SK-N-SH treated with all-trans-retinoic acid at 6 μM for 48 hours (cell line): ENCODE data around the gene RNH1.

Experiments used
- ATAC-seq: fragments of 200-7000 bp; cut with Tn5 transposase; 3 replicates; pipeline ENCODE4 v1.9.1; 2020; ENCODE audit warnings: mild to moderate bottlenecking, moderate library complexity
- ARNTL ChIP-seq: fragments of 450-650 bp; formaldehyde crosslinking; IDR thresholded peaks from 2 replicates; pipeline ENCODE4 v1.5.0; 2020; ENCODE audit warnings: low read depth, mild to moderate bottlenecking, moderate library complexity, borderline replicate concordance
- BACH2 ChIP-seq: fragments of 250-450 bp; sonication (Bioruptor Pico); IDR thresholded peaks from 2 replicates; pipeline ENCODE4 v1.9.0; 2021; ENCODE audit warnings: mild to moderate bottlenecking, borderline replicate concordance
- CREB5 ChIP-seq: fragments of 250-450 bp; sonication (Bioruptor Pico); IDR thresholded peaks from 2 replicates; pipeline ENCODE4 v1.5.1; 2020; ENCODE audit warnings: low read depth, mild to moderate bottlenecking, moderate library complexity
- CSDC2 ChIP-seq: fragments of 250-450 bp; sonication (Bioruptor Pico); IDR thresholded peaks from 2 replicates; pipeline ENCODE4 v1.5.0; 2020; ENCODE audit warnings: mild to moderate bottlenecking, moderate library complexity
- GLIS3 ChIP-seq: fragments of 250-450 bp; sonication (Bioruptor Pico); IDR thresholded peaks from 2 replicates; pipeline ENCODE4 v1.5.0; 2020; ENCODE audit warnings: mild to moderate bottlenecking, moderate library complexity
- ISL1 ChIP-seq: fragments of 250-450 bp; sonication (Bioruptor Pico); IDR thresholded peaks from 2 replicates; pipeline ENCODE4 v2.1.2; 2022; ENCODE audit warnings: mild to moderate bottlenecking, moderate library complexity
- PATZ1 ChIP-seq: fragments of 250-450 bp; sonication (Bioruptor Pico); IDR thresholded peaks from 2 replicates; pipeline ENCODE4 v1.8.0; 2020; ENCODE audit warnings: mild to moderate bottlenecking, moderate library complexity, borderline replicate concordance
- SNAI2 ChIP-seq: fragments of 250-450 bp; sonication (Bioruptor Pico); IDR thresholded peaks from 2 replicates; pipeline ENCODE4 v1.5.0; 2020; ENCODE audit warnings: mild to moderate bottlenecking, moderate library complexity
- ZFP3 ChIP-seq: fragments of 250-450 bp; sonication (Bioruptor Pico); IDR thresholded peaks from 2 replicates; pipeline ENCODE4 v1.5.0; 2020; ENCODE audit warnings: mild to moderate bottlenecking, moderate library complexity
- ZFP30 ChIP-seq: fragments of 450-650 bp; formaldehyde crosslinking; IDR thresholded peaks from 2 replicates; pipeline ENCODE4 v1.5.0; 2022; ENCODE audit warnings: mild to moderate bottlenecking, moderate library complexity
- ZNF565 ChIP-seq: fragments of 450-650 bp; formaldehyde crosslinking; conservative IDR thresholded peaks from 2 replicates; pipeline ENCODE4 v1.5.0; 2020; ENCODE audit warnings: low read depth, mild to moderate bottlenecking, moderate library complexity
- ZNF70 ChIP-seq: fragments of 450-650 bp; formaldehyde crosslinking; IDR thresholded peaks from 2 replicates; pipeline ENCODE4 v1.5.0; 2020; ENCODE audit warnings: mild to moderate bottlenecking, moderate library complexity
- ZNF8 ChIP-seq: fragments of 450-650 bp; formaldehyde crosslinking; IDR thresholded peaks from 2 replicates; pipeline ENCODE4 v1.5.0; 2020; ENCODE audit warnings: mild to moderate bottlenecking, moderate library complexity
- TF ChIP-seq, protein P1 (sequence below): fragments of 250-450 bp; sonication (Bioruptor Pico); IDR thresholded peaks from 2 replicates; pipeline ENCODE4 v1.5.1; 2021; ENCODE audit warnings: mild to moderate bottlenecking, moderate library complexity
- TF ChIP-seq, protein P2 (sequence below): fragments of 250-450 bp; sonication (Bioruptor Pico); IDR thresholded peaks from 2 replicates; pipeline ENCODE4 v1.5.0; 2020; ENCODE audit warnings: mild to moderate bottlenecking, moderate library complexity
- TF ChIP-seq, protein P3 (sequence below): fragments of 250-450 bp; sonication (Bioruptor Pico); IDR thresholded peaks from 2 replicates; pipeline ENCODE4 v1.8.0; 2021; ENCODE audit warnings: low read depth, mild to moderate bottlenecking, moderate library complexity, borderline replicate concordance

RNH1 gene

GRCh38 chr11:447923-448731, 58.9 kb downstream of the RNH1 start:
- TF ChIP-seq ZNF8 (CRISPR knock-in tag) (no peak), GLIS3 (CRISPR knock-in tag) (no peak), ZNF565 (CRISPR knock-in tag) (no peak), CREB5 (CRISPR knock-in tag) (no peak), PATZ1 (CRISPR knock-in tag) (peak; percentile 53; the same call in 1 of the 2 replicates), CSDC2 (CRISPR knock-in tag) (0 out of 2 replicates have a peak, but pooled peaks have one; percentile 27), ZNF70 (CRISPR knock-in tag) (no peak)
- TF ChIP-seq, protein P1, sequence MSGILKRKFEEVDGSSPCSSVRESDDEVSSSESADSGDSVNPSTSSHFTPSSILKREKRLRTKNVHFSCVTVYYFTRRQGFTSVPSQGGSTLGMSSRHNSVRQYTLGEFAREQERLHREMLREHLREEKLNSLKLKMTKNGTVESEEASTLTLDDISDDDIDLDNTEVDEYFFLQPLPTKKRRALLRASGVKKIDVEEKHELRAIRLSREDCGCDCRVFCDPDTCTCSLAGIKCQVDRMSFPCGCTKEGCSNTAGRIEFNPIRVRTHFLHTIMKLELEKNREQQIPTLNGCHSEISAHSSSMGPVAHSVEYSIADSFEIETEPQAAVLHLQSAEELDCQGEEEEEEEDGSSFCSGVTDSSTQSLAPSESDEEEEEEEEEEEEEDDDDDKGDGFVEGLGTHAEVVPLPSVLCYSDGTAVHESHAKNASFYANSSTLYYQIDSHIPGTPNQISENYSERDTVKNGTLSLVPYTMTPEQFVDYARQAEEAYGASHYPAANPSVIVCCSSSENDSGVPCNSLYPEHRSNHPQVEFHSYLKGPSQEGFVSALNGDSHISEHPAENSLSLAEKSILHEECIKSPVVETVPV: no peak
- TF ChIP-seq, protein P2, sequence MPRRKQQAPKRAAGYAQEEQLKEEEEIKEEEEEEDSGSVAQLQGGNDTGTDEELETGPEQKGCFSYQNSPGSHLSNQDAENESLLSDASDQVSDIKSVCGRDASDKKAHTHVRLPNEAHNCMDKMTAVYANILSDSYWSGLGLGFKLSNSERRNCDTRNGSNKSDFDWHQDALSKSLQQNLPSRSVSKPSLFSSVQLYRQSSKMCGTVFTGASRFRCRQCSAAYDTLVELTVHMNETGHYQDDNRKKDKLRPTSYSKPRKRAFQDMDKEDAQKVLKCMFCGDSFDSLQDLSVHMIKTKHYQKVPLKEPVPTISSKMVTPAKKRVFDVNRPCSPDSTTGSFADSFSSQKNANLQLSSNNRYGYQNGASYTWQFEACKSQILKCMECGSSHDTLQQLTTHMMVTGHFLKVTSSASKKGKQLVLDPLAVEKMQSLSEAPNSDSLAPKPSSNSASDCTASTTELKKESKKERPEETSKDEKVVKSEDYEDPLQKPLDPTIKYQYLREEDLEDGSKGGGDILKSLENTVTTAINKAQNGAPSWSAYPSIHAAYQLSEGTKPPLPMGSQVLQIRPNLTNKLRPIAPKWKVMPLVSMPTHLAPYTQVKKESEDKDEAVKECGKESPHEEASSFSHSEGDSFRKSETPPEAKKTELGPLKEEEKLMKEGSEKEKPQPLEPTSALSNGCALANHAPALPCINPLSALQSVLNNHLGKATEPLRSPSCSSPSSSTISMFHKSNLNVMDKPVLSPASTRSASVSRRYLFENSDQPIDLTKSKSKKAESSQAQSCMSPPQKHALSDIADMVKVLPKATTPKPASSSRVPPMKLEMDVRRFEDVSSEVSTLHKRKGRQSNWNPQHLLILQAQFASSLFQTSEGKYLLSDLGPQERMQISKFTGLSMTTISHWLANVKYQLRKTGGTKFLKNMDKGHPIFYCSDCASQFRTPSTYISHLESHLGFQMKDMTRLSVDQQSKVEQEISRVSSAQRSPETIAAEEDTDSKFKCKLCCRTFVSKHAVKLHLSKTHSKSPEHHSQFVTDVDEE (CRISPR knock-in tag): 0 out of 2 replicates have a peak, but pooled peaks have one; percentile 29
- ATAC-seq: peak; percentile 79

DNA sequence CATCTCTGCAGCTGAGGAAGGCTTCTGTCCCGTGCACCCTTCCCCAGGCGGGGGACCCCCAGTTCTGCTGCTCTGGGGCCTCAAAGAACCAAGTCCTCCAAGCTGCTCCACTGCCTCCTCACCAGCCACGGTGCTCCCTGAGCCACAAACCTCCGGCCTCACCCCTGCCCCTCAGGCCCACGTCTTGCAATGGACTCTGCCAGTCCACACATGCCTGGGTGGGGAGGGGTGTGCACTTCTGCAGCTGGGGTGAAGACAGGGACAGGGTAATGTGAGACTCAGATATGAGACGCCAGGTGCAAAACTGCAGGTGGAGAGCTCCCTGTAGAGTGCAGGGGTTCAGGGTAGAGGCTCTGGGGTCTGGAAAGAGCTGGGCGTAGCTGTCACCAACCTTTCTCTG, 60.2 kb downstream of the RNH1 start:
- TF ChIP-seq ZFP3 (CRISPR knock-in tag): no peak
- TF ChIP-seq, protein P3, sequence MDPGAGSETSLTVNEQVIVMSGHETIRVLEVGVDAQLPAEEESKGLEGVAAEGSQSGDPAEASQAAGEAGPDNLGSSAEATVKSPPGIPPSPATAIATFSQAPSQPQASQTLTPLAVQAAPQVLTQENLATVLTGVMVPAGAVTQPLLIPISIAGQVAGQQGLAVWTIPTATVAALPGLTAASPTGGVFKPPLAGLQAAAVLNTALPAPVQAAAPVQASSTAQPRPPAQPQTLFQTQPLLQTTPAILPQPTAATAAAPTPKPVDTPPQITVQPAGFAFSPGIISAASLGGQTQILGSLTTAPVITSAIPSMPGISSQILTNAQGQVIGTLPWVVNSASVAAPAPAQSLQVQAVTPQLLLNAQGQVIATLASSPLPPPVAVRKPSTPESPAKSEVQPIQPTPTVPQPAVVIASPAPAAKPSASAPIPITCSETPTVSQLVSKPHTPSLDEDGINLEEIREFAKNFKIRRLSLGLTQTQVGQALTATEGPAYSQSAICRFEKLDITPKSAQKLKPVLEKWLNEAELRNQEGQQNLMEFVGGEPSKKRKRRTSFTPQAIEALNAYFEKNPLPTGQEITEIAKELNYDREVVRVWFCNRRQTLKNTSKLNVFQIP (CRISPR knock-in tag): no peak
- TF ChIP-seq ZNF70 (CRISPR knock-in tag): no peak
- TF ChIP-seq GLIS3 (CRISPR knock-in tag): no peak
- TF ChIP-seq ISL1 (CRISPR knock-in tag): no peak
- no peak for TF ChIP-seq BACH2
- TF ChIP-seq SNAI2 (CRISPR knock-in tag): no peak
- no peak for ATAC-seq

DNA sequence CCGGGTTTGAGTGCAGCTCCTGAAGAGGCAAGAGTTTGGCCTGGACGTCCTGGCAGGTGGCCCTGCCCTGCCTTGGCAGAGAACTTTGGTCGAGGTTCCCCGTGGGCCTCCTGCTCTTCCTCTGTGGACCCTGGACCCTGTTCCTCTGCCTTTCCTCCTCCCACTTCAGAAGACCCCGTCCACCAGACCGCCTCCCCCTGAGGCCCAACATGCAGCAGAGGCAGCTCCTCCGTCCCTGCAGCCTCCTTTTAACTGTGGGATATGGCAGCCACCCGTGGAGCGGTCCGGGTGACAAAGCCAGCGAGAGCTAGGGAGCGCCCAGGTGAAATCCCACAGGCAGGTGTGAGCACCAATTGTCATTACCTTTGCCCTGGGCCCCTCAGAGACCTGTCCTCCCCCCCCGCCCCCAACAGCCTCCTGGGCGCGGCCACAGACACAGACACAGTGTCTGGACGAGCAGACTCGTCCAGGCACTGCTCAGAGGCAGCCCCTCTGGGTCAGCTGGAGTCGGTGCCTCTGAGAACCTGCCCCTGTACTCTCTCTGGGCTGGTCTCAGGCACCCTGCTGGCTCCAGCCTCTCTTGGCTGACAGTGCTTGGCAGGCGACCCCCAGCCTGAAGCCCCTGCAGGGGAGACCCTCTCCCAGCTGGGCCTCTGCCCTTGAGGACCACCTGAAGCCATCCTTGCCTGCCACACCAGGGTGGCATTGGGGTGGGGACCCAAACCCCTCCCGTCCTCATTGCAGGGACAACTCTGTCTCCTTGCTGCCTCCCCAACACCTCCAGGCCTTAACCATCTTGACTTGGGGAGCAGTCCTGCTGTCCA, 61.1 kb downstream of the RNH1 start:
- ATAC-seq: no peak
- TF ChIP-seq ZFP30 (CRISPR knock-in tag) (no peak), CSDC2 (CRISPR knock-in tag) (no peak), CREB5 (CRISPR knock-in tag) (no peak), ARNTL (no peak), PATZ1 (CRISPR knock-in tag) (no peak), BACH2 (no peak)
- TF ChIP-seq, protein P3 (CRISPR knock-in tag): no peak
- TF ChIP-seq, protein P1: no peak
